IMR-90 (cell line): ENCODE results near the gene ADGRD1.

Source experiments
- CTCF ChIP-seq: conservative IDR thresholded peaks from 2 replicates; pipeline ENCODE4 v1.5.1; 2012; ENCODE audit warnings: mild to moderate bottlenecking, low read depth, low read length, improper control_type of control experiment
- MAFK ChIP-seq: IDR thresholded peaks from 2 replicates; pipeline ENCODE4 v1.6.1; 2012; ENCODE audit warnings: low read depth, low read length, improper control_type of control experiment
- POLR2A ChIP-seq: IDR thresholded peaks from 2 replicates; pipeline ENCODE4 v1.6.1; 2012; ENCODE audit warnings: mild to moderate bottlenecking, low read depth, low read length

GRCh38 chr12:130988261-130988660 is 34.6 kb downstream of the ADGRD1 start:
- no peak for TF ChIP-seq CTCF
- no peak for TF ChIP-seq POLR2A
- TF ChIP-seq MAFK, result no peak
